HG03095 (cell line): ENCODE data around the gene GPHN.
"Not testable (repeated sequence)": the region's sequence is repeated elsewhere in the genome, so short reads cannot be mapped to it uniquely, and the experiment has no call there.

Experiments used
- ATAC-seq: cut with Tn5 transposase; IDR thresholded peaks from one replicate; pipeline ENCODE4 v1.9.1; 2021; ENCODE audit warnings: moderate library complexity; ENCODE audit not compliant: unreplicated experiment

Gene GPHN

DNA sequence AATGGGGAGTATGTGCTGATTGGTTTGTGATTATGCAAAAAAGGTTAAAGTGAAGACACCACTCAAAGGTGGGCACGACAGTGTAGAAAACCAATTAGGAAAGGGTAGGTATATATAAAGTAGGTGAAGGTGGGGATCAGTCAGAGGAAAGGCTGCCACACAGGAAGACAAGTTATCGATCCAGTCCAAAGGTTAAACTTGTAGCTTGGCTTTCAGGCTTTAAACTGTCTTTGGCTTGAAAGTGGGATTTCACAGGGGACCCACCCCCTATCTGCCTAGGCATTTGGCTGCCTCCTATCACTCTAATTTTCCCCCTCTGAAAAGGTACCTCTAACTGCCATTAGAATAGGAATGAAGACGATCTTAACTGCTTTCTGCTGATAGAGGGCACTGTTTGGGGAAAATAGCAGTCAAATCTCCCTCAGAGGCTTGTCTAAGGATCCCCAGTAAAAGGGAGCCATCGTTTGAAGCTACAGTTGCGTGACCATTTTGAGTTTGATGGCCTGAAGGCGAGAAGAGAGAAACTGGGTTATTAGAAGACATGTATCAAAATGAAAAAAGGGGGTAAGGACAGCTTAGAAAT lies 250.2 kb downstream of the GPHN start:
- ATAC-seq, result no peak

DNA sequence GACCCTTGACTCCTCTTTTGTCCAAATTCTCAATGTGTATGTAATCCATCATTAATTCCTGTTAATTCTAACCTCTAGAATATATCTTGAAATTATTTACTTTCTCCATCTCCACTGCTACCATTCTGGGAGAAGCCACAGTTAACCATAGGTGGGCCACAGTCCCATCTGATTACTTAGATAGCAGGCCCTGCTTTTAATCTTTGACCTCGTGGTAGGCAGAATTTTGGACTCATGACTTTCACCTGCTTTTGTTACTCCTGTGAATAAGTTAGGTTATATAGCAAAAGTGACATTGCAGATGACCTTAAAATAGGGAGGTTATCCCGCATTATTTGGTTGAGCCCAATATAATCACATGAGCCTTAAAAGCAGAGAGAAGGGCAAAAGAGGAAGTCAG lies 264.2 kb downstream of the GPHN start:
- ATAC-seq, result no peak

DNA sequence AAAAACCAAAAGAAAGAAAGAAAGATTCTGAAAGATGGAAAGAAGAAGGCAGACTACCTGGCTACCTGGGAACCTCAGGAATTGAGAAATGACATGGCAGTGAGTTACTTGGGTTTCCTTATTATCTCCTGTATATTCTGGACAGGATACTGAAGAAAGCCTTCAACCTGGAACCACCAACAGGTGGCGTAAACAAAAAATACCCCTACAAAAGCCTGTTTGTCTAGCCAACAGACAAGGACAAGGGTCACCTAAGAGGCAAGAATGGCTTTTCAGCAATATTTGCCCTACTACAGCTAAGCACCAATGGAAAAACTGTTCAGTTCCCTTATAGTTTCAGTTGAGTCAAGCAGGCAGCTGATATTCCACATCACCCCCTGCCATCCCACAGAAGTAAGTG lies 274.9 kb downstream of the GPHN start:
- ATAC-seq, result no peak

DNA sequence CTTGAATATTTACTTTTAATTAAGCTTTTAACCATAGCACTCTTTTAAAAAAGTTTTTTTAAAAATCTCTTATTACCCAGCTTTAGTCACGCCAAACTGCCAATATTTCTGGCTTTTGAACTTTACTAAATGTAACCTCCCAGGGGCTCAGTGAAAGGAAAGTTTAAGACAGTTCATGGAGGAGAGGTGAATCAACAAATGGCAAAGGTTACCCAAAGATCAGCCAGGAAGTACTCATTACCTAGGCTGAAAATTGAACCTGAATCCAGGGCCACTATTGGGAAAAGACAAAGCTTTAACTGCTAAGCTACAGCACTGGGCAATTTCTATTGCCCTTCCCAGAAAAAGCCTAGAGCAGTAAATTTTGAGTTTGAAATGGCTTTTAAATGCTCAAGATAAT lies 282.2 kb downstream of the GPHN start:
- ATAC-seq, result no peak

DNA sequence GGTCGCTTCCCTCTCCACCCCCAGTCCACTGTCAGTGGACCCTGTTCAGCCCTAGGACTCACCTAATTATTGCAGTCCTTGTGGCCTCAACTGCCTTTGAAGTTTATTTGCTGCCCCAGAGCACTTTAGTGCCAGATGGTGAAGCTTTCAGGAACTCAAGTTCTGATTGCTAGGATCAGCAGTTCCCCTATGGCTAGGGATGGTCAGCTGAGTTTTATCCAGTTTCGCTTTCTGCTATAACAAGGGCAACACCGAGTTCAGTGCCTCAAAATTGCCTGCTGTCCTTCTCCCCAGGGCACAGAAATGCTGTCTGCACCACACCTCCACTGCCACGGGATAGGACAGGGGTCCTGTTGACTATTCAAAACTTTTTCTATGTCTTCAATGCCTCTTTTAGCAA lies 295.0 kb downstream of the GPHN start:
- ATAC-seq, result no peak

DNA sequence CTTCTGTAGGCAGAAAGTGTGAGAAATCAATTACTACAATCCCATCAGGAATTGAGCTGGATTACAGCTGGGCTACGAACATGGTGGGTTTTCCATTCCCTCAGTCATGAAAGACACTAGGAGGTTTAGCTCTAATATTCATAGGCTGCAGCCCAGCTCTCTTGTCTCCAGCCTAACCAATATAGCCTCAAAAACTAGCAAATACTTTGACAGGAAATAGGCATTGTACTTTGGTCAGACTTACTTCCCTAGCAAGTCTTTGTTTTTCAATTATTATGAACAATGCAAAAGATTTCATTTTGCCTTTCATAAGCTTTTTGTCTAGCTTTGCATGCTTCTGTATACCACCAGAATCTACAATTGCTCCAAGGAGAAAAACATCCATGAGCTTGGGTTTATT lies 296.2 kb downstream of the GPHN start:
- no peak for ATAC-seq

DNA sequence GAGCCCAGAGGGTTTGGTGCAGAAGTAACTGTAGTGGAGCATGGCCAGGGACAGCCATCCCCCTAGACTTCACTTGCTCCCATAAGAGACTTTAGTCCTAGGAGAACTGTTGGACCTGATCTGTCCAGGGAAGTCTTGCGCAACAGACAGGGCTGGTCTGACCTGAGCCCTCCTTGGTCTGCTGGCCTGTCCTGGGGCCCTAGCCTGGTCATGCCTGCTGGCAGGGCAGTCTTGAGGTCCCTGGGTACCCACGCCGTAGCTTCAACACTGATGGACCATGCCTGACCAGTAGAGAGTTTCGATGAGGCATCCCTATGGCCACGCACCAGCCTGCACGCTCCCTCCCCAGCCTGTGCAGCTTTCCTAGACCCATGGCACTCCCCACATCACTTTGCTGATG lies 305.7 kb downstream of the GPHN start:
- no peak for ATAC-seq

DNA sequence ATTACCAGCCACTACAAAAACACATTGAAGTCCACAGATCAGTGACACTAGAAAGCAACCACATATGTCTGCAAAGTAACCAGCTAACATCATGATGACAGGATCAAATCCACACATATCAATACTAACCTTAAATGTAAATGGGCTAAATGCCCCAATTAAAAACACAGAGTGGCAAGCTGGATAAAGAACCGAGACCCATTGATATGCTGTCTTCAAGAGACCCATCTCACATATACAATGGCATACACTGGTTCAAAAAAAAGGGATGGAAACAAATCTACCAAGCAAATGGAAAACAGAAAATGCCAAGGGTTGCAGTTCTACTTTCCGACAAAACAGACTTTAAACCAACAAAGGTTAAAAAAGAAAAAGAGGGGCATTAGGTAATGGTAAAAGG lies 307.7 kb downstream of the GPHN start:
- no peak for ATAC-seq

DNA sequence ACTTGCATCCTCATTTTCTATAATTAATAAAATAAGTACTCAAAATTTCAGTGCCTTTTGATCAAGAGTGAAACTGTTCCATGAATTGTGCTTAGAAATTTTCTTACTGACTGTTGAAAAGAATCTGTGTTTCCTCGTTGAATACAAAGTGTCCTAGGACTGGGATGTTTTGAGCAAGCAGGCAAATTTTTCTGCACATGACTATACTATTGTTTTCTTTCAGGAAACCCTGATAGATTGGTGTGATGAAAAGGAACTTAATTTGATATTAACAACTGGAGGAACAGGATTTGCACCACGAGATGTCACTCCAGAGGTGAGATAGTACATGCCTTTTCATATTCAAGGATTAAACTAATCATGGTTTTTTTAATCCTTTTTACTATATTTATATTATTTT lies 316.3 kb downstream of the GPHN start:
- ATAC-seq, result no peak

DNA sequence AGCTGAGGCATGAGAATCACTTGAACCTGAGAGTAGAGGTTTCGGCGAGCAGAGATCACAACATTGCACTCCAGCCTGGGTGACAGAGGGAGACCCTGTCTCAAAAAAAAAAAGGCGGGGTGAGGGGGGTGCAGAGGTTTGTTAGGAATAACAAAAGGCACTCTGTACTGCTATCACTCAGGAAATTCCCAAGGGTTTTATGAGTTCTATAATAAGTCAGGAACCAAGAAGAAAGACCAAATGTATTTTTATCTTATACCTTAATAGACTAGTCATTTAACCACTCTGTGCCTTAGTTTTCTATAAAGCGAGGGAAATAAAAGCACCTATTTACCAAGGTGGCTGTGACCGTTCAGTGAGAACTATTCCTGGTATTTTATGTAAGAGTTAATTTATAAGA lies 319.2 kb downstream of the GPHN start:
- no peak for ATAC-seq

DNA sequence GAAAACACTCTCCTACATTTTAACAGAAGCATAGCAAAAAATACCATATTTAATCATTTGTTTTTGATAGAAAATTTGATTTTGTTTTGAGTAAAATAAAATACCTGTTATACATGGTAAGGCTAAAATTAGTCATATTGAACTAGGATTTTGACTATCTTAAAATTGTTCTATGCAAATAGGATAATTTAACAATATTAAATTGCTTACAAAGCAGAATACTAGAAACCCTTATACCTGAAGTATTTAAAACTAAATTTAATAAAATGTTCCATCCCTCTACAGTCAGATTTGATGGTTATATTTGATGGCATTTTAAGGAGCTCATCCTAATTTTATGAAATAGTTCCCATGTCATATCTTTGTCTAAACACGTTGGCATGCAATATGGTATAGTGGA lies 323.2 kb downstream of the GPHN start:
- ATAC-seq, result no peak

DNA sequence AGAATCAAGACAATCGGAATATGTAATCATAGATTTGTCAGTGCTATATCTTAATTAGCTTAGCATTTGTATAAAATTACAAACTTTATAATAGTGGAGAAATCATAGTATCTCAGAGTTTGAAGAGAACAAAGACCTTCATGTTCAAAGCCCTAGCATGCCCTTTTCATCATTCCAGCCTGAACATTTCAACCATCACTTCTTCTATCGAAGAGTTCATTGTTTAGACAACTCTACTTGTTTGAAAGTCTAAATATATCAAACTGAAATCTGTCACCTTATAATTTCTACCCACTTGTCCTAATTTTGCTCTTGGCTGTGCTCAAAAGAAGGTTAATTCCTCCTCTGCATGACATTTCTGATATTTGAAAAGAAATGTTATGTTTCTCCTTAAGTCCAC lies 325.9 kb downstream of the GPHN start:
- ATAC-seq, result no peak

DNA sequence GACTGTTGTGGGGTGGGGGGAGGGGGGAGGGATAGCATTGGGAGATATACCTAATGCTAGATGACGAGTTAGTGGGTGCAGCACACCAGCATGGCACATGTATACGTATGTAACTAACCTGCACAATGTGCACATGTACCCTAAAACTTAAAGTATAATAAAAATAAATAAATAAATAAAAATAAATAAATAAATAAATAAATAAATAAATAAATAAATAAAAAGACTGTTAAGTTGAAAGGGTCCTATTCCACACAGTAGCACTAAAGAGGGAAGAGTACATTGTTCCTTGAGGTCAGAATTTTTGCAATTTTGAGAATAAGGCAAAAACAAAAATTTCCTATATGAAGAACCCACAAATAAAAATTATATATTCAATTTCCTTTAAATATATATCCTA lies 329.5 kb downstream of the GPHN start:
- ATAC-seq, result not testable (repeated sequence)

DNA sequence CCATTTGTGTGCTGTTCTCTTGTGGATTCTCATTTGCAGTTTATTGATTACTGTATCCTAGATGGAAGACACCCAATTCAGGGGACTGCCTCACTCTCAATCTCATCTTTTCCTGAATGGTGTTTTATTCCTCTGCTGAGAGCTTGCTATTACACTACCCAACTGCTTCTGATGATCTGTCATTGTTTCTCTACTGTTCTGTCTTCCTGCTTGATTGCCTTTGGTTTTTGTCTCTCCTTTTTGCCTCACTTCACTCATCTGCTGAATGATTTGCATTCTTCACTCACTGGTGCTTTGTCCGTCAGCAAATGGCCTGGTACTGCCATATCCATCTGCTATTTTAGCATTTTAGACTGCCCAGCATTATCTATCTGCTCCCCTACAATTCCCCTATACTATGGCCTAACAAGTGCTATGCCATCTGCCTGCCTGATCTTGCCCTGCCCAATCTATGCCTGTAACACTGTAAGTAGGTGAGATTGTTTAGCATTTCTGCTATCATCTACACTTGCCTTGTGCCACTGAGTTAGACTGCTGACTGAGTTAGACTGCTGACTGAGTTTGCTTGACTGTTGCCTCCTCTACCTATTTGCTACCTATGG lies 335.1 kb downstream of the GPHN start:
- ATAC-seq, result no peak

DNA sequence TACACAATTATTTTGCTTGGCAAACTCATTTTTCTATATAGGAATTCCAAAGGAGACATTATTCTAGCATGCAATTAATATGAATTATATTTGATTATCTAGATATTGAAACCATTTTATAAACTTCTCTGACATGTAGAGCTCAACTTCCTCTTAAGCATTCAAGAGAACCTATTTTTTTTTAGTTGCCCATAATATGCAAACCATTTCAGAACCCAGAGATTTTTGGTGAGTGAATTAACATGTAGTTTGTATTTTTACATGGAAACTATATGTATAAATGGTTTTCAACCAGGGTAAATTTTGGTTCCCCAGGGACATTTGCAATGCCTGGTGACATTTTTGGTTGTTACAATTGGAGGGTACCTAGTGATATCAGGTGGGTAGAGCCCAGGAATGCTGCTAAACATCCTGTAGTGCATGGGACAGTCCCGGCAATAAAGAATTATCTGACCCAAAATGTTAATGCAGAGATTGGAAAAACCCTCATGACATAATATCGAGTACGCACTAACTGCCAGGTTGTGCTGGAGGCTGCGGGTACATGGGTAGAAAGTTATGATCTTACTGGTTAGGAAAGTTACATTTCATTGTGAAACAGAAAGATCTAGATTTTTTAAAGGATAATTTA lies 342.4 kb downstream of the GPHN start:
- ATAC-seq, result no peak

DNA sequence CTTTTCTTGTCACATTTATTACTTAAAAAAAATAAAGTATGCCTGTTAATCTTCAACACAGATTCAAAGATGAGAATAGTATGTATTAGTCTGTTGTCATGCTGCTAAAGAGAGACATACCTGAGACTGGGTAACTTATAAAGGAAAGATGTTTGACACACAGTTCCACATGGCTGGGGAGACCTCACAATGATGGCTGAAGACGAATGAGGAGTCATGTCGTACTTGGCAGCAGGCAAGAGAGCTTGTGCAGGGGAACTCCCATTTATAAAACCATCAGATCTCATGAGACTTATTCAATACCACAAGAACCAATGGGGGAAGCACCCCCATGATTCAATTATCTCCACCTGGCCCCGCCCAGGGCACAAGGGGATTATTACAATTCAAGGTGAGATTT lies 345.4 kb downstream of the GPHN start:
- no peak for ATAC-seq

DNA sequence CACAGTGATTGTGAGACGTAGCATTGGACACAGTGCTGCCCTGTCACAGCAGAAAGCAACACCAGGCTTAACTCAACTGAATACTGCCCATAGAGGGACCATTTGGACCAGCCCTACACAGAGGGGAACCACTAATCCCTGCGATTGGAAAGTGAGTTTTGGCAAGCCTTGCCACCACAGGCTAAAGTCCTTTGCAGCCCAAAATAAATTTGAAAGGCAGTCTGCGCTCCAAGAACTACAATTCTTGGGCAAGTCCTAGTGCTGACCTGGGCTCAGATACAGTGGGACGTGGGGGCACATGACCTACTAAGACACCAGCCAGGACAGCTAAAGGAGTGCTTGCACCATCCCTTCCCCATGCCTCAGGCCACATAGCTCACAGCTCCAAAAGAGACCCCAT lies 349.9 kb downstream of the GPHN start:
- no peak for ATAC-seq

DNA sequence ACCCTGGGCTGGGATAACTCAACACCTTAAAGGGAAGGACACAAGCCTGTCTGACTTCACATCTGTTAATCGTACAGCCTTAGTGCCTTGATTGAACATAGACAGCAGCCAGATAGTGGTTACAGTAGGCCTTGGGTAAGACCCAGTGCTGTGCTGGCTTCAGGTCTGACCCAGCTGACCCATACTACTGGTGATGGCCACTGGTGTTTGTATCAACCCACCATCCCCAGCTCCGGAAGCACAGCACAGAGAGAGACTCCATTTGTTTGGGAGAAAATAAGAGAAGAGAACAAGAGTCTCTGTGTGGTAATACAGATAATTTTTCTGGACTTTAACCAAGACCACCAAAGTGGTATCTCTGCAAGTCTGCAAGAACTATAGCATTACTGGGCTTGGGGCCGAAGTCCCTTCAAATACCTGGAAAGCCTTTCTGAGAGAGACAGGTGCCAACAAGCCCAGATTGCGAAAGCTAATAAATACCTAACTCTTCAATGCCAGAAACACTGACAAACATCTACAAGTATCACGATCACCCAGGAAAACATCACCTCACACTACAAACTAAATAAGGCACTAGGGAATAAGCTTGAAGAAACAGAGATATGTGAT lies 351.2 kb downstream of the GPHN start:
- no peak for ATAC-seq

DNA sequence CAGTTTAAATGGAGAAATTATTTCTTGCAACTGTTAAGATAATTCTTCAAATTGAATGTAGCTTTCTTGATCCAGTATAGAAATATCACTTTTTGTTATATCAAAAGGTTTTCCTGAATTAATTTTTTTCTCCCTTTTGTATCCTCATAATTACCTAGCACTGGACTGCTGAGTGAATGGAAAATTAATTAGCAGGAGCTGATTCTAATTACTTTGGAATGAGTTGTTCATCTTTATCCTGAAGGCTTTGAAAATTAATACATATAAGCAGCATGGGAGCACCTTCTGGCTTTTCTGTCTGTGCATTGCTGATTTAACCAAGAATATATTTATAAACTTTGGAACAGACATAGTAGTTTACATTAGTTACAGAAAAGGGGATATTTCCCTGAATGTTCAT lies 373.6 kb downstream of the GPHN start:
- no peak for ATAC-seq

DNA sequence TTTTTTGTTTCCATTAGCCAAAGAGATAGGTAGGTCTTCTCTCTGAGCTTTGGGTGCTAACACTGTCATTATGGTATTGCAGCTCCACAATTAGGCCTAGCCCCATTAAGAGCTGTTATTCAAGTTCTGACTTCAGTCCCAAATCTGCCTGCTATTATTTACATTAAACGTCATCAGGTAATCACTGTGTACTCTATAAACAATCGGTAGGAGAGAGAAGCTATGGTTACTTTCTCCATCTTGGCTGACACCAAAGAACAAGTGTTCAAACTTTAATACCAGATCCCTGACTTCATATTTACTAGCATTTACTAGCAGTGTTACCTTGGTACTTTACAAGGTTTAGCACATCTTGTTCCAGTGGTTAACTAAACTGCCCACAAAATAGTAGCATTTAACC lies 376.2 kb downstream of the GPHN start:
- ATAC-seq, result no peak

DNA sequence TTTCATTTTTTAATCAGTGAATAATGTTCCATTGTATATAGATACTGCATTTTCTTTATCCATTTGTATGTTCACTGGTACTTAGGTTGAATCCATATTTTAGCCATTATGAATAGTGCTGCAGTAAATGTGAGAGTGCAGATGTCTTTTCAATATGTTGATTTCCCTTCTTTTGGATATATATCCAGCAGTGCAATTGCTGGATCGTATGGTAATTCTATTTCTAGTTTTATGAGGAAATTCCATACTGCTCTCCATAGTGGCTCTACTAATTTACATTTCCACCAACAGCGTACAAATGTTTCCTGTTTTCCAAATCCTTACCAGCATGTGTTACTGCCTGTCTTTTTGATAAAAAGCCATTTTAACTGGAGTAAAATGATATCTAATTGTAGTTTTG lies 392.8 kb downstream of the GPHN start:
- no peak for ATAC-seq

DNA sequence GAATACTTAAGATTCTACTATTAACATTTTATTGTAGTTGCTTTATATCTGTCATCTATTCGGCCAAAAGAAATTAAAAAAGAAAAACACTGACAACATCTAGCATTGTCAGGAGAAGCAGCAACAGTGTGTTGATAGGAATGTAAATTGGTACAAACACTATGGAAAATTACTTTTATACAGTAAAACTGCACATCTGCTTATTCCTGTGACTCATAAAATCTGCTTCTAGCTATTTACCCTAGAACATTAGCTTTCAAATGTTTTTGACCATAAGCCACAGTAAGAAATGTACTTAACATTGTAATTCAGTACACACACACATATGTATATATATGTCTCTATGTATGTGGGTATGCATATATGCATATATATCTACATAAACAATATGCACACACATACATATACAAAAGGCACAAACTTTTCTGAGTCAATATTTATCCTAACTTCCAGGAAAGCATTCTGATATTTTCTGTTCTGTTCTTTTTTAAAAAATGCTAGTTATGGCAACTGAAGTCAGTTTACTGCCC lies 402.4 kb downstream of the GPHN start:
- no peak for ATAC-seq
